NCI-H524 treated with DMSO at 0.1 percent for 48 hours (cell line): ENCODE results near the gene TMEM145.
"Not testable (repeated sequence)": the region's sequence is repeated elsewhere in the genome, so short reads cannot be mapped to it uniquely, and the experiment has no call there.

Experiments used
- DNase-seq: peaks from one replicate; lab custom pipeline; 2025; lab: John Stamatoyannopoulos, UW

Gene TMEM145

DNA sequence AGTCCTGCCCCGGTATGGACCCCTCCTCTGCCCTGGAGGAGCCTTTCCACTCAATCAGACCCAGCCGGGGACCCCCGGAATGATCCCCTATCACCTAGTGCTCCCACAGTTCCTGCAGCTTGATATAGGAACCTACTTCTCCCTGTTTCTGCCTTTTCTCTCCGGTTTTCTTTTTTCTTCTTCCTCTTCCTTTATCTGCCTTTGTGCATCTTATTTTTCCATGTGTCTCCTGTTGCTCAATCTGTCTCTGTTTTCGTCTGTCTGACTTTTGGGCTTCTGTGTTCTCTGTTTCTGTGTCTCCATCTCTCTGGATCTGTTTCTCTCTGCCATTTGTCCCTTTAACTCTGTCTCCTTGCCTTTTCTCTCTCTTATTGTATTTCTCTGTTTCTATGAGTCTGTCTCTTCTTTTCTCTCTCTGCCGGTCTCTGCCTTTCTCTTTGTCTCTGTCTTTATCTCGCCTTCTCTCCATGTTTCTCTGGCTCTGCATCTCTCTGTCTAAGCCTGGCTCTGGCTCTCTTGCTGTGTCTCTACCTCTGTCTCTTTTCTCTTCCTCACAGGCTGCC is 22.3 kb downstream of the TMEM145 start:
- no peak for DNase-seq

GRCh38 chr19:42335971-42336370 is 22.9 kb downstream of the TMEM145 start:
- no peak for DNase-seq

- not testable (repeated sequence) for DNase-seq
These were observed 26.2 kb downstream of the TMEM145 start for GRCh38 chr19:42339126-42339860.

- not testable (repeated sequence) for DNase-seq
These were observed 26.8 kb downstream of the TMEM145 start for GRCh38 chr19:42339922-42340321.

GRCh38 chr19:42343344-42344110 is 30.4 kb downstream of the TMEM145 start:
- DNase-seq: no peak

GRCh38 chr19:42344336-42344893 is 31.3 kb downstream of the TMEM145 start:
- no peak for DNase-seq

- DNase-seq: no peak
These were observed 32.2 kb downstream of the TMEM145 start for GRCh38 chr19:42345191-42345812.

DNA sequence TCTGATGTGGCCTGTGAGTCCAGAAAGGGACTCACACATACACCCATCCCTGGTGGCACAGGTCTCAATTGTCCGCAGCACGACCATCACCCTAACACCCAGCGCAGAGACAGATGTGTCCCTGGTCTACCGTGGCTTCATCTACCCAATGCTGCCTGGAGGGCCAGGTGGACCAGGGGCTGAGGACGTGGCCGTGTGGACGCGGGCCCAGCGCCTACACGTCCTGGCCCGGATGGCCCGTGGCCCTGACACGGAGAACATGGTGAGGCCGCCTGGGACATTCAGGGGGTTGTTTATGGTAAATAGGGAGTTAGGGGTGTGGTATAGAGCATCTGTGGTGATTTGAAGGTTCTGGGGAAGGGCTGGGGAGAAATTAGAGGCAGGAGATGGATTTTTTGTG is 35.1 kb downstream of the TMEM145 start:
- DNase-seq: no peak

- no peak for DNase-seq
These were observed 36.4 kb downstream of the TMEM145 start for GRCh38 chr19:42349378-42350107.

DNA sequence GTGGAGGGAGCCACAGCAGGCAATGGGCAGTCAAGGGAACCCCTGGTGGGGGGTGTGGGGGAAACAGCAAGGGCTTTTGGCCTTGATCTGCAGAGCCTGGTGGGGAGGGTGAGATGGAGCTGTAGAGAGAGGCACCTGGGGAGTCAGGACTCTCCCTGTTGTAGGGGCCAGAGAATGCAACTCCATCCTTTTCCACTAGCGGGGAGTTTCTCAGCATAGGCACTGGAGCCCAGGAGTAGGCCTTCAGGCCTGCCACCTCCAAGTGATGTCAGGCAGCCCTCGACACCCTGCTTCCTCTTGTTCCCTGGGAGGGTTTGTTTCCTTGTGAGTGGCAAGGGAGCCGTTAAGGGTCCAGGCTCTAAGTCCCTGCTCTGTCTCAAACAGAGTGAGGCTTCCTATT is 37.3 kb downstream of the TMEM145 start:
- DNase-seq: no peak

DNA sequence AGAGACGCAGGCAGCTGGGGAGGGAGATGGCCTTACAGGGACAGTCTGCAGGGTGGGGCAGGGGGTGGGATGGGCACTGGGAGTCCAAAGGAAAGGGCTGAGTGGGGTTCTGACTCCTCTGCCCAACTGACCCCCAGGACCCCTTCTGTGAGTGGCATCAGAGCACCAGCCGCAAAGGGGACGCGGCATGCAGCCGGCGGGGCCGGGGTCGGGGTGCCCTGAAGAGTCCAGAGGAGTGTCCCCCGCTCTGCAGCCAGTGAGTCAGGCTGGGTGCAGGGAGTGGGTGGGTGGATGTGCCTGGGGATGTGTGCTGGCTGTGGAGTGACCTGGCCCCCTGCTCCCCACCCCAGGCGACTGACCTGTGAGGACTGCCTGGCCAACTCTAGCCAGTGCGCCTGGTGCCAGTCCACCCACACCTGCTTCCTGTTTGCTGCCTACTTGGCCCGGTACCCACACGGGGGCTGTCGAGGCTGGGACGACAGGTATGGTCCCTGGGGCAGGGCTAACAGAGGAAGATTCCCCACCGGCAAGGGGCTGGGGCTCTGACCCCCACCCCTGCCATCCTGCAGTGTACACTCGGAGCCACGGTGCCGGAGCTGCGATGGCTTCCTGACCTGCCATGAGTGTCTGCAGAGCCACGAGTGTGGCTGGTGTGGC is 38.1 kb downstream of the TMEM145 start:
- DNase-seq: no peak

DNA sequence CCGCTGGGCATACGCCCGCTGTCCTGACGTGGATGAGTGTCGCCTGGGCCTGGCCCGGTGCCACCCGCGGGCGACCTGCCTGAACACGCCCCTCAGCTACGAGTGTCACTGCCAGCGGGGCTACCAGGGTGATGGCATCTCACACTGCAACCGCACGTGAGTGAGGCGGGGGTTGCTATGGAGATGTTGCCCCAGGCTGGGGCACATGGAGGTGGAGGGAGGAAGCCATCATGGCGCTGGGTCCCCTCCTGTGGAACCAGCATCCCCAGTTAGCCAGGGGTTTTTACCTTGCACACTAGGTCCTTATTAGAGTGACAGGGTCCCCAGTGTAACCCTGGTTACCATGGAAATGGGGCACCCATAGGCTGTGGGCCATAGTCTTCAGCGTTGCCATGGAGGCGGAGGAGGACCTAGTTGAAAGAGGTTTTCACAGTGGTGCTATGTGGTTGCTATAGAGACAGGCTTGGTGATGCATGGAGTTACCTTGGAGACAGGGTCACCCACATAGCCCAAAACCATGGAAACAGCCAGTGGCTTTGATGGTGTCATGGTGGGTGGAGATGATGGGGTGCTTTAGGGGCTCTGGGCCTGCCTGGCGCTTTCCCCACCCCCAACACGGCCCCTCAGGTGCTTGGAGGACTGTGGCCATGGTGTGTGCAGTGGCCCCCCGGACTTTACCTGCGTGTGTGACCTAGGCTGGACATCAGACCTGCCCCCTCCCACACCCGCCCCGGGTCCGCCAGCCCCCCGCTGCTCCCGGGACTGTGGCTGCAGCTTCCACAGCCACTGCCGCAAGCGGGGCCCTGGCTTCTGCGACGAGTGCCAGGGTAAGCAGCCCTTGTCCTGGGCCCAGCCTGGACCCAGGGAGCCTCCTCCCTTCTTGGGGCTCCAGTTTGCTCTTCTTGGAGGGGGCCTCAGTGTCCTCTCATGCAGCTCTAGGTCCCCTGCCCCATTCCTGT is 39.5 kb downstream of the TMEM145 start:
- no peak for DNase-seq

- DNase-seq: no peak
These were observed 40.4 kb downstream of the TMEM145 start for GRCh38 chr19:42353341-42354015.

DNA sequence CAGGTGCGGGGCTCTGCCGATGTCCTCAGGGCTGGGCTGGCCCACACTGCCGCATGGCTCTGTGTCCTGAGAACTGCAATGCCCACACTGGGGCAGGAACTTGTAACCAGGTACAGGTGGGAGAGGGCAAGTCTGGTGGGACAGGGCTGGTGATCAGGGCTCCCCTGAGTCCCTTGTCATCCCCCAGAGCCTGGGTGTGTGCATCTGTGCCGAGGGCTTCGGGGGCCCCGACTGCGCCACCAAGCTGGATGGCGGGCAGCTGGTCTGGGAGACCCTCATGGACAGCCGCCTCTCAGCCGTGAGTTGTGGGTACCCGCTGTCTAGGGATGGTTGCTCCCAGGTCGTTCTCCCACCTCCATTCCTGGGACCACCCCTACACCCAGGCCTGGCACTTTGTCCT is 42.8 kb downstream of the TMEM145 start:
- no peak for DNase-seq

DNA sequence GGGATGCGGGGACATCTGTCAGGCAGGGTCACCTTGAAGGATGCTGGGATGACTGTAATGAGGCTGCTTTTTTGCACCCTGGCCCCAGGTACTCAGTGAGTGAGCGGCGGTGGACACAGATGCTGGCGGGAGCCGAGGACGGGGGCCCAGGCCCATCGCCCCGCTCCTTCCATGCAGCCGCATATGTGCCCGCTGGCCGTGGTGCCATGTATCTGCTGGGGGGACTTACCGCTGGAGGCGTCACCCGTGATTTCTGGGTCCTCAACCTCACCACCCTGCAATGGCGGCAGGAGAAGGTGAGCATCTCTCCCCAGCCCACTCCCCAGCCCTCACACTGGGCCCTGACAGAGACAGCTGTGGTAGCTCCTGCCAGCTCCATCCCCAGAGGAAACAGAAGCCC is 43.6 kb downstream of the TMEM145 start:
- no peak for DNase-seq

- DNase-seq: no peak
These were observed 44.2 kb downstream of the TMEM145 start for GRCh38 chr19:42357290-42357689.

- no peak for DNase-seq
These were observed 47.9 kb downstream of the TMEM145 start for GRCh38 chr19:42360787-42361544.

- no peak for DNase-seq
These were observed 48.4 kb downstream of the TMEM145 start for GRCh38 chr19:42361545-42361910.

DNA sequence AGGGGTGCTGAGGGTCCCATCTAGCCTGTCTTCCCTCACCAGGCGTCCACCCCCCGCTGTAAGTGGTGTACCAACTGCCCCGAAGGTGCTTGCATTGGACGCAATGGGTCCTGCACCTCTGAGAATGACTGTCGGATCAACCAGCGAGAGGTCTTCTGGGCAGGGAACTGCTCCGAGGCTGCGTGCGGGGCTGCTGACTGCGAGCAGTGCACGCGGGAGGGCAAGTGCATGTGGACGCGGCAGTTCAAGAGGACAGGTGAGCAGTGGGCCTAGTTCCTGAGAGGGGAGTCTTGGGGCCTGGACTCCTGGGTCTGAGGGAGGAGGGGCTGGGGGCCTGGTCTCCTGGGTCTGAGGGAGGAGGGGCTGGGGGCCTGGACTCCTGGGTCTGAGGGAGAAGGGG is 49.2 kb downstream of the TMEM145 start:
- no peak for DNase-seq
